ENCODE results near the gene TBX19.

- TF ChIP-seq CTCF (IDR thresholded peaks at IDR 0.05) (no peak), EP300 (IDR thresholded peaks at IDR 0.05) (no peak), POLR2AphosphoS5 (IDR thresholded peaks at IDR 0.05) (no peak)
Measured at GRCh38 chr1:168344517-168344916, 63.8 kb downstream of the TBX19 start.
